Lower leg skin (tissue), 3 donors: ENCODE results near the gene MLST8.

Experiments
- POLR2A ChIP-seq, 2 donors: fragments of 450-650 bp; IDR thresholded peaks; one replicate each; pipeline ENCODE4 v1.6.1; 2016 to 2017; ENCODE audit warnings: antibody characterized with exemption in 2 of 2, mild to moderate bottlenecking in 1 of 2, moderate library complexity in 1 of 2
- TF ChIP-seq, protein P1 (sequence below), 3 donors: fragments of 450-650 bp; IDR thresholded peaks; one replicate each; pipeline ENCODE4 v1.5.1; 2016; ENCODE audit warnings: antibody characterized with exemption in 3 of 3, mild to moderate bottlenecking in 3 of 3, moderate library complexity in 2 of 3

DNA sequence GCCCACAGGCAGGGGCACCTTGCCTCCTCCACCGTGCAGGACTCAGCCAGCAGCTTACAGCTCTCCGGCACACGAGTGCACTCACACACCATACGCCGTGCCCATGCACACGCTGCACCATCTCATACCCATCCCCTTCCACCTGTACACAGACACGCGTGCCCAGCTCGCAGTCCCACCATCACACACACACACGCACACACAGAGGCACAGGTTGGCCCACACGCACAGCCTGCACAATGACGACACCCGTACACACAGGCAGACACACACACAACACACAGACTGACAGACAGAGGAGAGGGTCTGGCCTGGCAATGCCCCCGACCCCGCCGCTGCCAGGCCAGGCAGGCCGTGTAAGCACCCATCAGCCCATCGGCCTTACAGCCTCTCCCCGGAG lies 20.9 kb upstream of the MLST8 start:
- TF ChIP-seq, protein P1, sequence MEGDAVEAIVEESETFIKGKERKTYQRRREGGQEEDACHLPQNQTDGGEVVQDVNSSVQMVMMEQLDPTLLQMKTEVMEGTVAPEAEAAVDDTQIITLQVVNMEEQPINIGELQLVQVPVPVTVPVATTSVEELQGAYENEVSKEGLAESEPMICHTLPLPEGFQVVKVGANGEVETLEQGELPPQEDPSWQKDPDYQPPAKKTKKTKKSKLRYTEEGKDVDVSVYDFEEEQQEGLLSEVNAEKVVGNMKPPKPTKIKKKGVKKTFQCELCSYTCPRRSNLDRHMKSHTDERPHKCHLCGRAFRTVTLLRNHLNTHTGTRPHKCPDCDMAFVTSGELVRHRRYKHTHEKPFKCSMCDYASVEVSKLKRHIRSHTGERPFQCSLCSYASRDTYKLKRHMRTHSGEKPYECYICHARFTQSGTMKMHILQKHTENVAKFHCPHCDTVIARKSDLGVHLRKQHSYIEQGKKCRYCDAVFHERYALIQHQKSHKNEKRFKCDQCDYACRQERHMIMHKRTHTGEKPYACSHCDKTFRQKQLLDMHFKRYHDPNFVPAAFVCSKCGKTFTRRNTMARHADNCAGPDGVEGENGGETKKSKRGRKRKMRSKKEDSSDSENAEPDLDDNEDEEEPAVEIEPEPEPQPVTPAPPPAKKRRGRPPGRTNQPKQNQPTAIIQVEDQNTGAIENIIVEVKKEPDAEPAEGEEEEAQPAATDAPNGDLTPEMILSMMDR (IDR thresholded peaks at IDR 0.05) = no peak
- no peak for TF ChIP-seq POLR2A (IDR thresholded peaks at IDR 0.05)
